ENCODE results near the gene TEKTIP1.
"Not testable (repeated sequence)": the region's sequence is repeated elsewhere in the genome, so short reads cannot be mapped to it uniquely, and the experiment has no call there.

Gene TEKTIP1

GRCh38 chr19:3524078-3524842 is 14.7 kb upstream of the TEKTIP1 start:
- DNase-seq = no peak

GRCh38 chr19:3524904-3525451 is 14.0 kb upstream of the TEKTIP1 start:
- no peak for DNase-seq

- DNase-seq = no peak
Measured at GRCh38 chr19:3526507-3527237, 12.3 kb upstream of the TEKTIP1 start.

DNA sequence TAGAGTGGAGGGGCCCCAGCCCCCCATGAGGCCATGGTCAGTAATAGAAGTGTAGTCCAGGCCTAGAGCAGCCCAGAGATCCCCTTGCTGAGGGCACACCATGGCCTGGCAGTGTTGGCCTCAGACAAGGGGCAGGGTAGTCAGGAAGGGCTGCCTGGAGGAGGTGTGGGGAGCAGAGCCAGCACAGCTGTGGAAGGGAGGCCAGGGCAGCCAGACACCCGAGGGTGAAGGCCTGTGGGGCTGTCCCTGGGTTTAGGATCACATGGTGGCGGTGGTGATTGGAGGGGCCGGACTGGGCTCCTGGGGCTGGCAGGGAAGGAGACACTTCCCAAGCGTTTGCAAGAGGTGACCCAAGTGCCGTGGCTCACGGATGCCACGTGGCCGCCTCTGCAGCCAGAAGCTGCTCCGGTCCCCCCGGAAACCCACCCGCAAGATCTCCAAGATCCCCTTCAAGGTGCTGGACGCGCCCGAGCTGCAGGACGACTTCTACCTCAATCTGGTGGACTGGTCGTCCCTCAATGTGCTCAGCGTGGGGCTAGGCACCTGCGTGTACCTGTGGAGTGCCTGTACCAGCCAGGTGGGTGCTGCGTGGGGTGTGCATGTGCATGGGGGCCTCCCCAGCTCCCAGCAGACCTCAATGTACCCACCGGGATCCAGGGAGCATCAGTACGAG is 11.6 kb upstream of the TEKTIP1 start:
- no peak for DNase-seq

DNA sequence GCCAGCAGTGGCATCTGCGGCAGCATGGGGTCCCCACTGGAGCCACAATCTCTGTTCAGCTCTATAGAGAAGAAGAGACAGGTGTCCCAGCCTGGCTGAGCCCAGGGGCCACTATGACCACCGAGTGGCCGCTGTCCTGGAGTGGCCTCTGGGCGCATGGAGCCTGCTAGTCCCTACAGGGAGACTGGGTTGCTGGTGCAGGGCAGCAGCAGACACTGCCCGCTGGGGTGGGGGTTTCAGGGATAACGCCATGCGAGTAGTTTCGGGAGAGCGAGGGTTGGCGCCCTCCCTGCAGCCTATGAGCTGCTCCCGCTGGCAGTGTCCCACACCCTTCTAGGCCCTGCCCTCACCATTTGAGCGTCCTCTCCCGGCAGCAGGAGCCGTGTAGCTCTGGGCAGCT is 10.9 kb upstream of the TEKTIP1 start:
- DNase-seq = no peak

DNA sequence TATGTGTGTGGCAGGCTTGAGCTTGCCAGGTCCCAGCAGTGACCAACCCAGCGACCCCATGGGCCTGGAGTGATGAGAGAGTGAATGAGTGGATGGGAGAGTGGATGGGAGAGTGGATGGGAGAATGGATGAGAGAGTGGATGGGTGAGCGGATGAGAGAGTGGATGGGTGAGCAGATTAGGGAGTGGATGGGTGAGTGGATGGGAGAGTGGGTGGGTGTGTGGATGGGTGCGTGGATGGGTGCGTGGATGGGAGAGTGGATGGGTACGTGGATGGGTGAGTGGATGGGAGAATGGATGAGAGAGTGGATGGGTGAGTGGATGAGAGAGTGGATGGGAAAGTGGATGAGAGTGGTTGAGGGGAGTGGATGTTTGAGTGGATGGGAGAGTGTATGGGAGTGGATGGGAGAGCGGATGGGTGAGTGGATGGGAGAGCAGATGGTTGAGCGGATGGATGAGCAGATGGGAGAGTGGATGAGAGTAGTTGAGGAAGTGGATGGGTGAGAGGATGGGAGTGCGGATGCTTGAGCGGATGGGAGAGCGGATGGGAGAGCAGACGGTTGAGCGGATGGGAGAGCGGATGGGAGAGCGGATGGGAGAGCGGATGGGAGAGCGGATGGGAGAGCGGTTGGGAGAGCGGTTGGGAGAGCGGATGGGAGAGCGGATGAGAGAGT is 10.3 kb upstream of the TEKTIP1 start:
- DNase-seq = no peak

DNA sequence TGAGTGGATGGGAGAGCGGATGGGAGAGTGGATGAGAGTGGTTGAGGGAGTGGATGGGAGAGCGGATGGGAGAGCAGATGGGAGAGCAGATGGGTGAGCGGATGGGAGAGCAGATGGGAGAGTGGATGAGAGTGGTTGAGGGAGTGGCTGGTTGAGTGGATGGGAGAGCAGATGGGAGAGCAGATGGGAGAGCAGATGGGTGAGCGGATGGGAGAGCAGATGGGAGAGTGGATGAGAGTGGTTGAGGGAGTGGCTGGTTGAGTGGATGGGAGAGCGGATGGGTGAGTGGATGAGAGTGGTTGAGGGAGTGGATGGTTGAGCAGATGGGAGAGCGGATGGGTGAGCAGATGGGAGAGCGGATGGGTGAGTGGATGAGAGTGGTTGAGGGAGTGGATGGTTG is 9.7 kb upstream of the TEKTIP1 start:
- not testable (repeated sequence) for DNase-seq

DNA sequence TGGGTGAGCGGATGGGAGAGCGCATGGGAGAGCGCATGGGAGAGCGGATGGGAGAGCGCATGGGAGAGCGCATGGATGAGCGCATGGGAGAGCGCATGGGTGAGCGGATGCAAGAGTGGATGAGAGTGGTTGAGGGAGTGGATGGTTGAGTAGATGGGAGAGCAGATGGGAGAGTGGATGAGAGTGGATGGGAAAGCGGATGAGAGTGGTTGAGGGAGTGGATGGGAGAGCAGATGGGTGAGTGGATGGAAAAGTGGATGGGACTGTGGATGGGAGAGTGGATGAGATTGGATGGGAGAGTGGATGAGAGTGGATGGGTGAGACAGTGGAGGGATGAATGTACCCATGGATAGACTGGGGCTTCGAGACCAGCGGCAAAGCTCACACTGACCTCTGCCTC is 8.6 kb upstream of the TEKTIP1 start:
- no peak for DNase-seq

DNA sequence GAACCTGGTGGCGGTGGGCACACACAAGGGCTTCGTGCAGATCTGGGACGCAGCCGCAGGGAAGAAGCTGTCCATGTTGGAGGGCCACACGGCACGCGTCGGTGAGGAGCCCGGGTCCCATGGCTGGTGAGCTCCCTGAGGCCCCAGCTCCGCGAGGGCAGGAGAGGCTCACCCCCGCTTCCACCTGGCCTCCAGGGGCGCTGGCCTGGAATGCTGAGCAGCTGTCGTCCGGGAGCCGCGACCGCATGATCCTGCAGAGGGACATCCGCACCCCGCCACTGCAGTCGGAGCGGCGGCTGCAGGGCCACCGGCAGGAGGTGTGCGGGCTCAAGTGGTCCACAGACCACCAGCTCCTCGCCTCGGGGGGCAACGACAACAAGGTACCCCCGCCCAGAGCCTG is 7.3 kb upstream of the TEKTIP1 start:
- no peak for DNase-seq

- no peak for DNase-seq
Measured at GRCh38 chr19:3532154-3532786, 6.7 kb upstream of the TEKTIP1 start.

DNA sequence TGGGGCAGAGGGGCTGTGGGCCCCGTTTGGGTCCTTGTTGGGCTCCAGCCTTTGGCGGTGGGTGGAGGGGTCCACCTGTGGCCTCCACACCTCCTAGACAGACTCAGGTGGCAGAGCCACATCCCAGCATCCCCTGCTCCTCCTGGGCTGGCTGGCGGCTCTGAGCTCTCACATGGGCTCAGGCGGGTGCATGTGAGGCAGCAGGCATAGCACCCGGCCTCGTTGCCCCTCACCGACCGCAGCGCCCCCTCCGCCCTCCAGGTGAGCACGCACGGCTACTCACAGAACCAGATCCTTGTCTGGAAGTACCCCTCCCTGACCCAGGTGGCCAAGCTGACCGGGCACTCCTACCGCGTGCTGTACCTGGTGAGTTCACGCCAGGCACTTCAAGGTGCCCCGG is 5.9 kb upstream of the TEKTIP1 start:
- no peak for DNase-seq

DNA sequence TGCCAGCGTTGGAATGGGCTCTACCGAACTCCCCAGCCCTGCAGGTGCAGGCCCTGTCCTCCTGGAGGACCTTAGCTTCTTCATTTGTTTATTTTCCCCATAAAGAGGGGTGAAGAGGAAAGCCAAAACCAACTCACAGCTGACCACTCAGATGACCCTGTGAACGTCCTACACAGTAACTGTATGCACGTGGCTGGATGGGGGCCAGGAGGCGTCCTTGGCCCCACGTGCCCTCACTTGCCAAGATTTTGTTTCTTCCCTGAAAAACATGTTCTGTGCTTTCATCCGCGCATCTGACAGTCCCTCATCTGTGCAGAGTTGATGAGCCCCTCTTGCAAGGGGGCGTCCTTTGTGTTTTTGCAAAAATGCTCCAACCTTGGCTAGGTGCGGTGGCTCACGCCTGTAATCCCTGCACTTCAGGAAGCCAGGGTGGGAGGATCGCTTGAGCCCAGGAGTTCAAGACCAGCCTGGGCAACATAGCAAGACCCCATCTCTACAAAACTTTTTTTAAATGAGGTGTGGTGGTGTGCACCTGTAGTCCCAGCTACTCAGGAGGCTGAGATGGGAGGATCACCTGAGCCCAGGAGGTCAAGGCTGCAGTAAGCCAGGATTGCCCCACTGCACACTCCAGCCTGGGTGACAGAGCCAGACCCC is 5.3 kb upstream of the TEKTIP1 start:
- no peak for DNase-seq

GRCh38 chr19:3534375-3535234 is 4.4 kb upstream of the TEKTIP1 start:
- no peak for DNase-seq

GRCh38 chr19:3535235-3535535 is 3.8 kb upstream of the TEKTIP1 start:
- no peak for DNase-seq

DNA sequence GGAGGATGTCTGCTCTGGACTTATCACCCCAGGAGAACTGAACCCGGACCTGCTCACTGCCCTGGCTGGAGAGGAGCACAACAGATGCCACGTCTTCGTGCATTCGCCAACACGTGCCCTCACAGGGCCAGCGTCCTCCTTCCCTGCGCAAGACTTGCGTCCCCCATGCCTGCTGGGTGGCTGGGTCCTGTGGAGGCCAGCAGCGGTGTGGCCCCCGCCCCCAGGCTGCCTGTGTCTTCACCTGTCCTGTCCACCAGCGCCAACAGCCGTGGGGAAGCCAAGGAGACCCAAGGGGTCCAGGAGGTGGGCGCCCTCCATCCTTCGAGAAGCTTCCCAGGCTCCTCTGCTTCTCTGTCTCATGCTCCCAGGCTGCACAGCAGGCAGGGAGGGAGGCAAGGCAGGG is 3.4 kb upstream of the TEKTIP1 start:
- DNase-seq = no peak

GRCh38 chr19:3535981-3536380 is 3.0 kb upstream of the TEKTIP1 start:
- no peak for DNase-seq

- no peak for DNase-seq
Measured at GRCh38 chr19:3536429-3537100, 2.4 kb upstream of the TEKTIP1 start.

DNA sequence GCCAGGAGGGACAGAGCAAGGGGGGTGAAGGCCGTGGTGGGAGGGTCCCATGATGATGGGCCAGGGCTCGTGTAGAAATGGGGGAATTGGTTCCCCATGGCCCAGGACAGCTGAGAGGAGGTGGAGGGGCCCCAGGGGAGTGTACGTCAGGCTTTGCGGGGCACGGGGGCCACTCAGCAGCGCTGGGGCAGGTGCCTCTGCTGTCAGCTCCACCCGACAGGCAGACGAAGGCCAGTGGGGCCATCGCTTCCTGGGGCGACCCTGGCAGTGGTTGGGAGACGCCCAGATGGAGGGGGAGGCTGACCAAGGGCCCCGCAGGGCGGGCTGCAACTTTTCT is 1.9 kb upstream of the TEKTIP1 start:
- no peak for DNase-seq

DNA sequence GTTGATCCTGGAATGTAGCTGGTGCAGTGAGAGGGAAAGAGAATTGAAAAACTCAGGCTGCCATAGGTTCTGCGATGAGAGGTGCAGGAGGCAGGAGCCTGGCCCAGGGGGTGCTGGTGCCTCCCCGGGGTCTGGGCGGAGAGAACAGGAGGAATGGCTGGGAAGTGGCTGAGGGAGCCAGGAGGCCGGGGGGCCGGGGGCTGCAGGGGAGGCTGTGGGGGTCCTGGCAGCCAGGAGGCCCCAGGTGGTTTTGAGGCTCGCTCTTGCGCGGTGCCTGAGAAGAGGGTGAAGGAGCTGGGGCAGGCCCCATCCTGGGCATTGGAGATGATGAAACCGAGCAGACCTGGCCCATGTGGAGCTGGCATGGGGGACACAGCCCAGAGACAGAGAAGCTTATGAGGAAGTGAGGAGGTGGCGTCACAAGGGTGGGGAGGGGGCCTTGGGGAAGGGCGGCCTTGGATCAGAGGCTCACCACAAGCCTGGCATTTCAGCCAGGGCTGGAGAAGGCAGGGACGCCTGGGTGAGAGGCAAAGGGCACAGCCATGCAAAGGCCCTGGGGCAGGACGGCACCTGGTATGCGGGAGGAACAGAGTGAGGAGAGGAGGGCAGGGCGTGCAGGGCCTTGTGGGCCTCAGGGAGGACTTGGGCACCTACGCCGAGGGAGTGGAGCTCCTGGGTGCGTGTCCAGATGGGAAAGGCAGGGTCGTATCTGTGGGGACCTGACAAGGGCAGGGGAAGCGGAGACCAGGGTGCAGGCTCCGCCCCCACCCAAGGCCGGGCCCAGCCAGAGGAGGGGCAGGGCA is 1.3 kb upstream of the TEKTIP1 start:
- no peak for DNase-seq

Data from NCI-H446 treated with DMSO at 0.1 percent for 48 hours (cell line).